Adipocyte (in vitro differentiated cells): ENCODE data around the gene PAGE1.
"Not testable (repeated sequence)": the region's sequence is repeated elsewhere in the genome, so short reads cannot be mapped to it uniquely, and the experiment has no call there.

Experiments
- DNase-seq: peaks from one replicate; pipeline ENCODE4 v3.0.0-alpha.2; 2015; ENCODE audit warnings: low read depth
- H3K27me3 ChIP-seq: replicated peaks from 2 replicates; pipeline ENCODE4 v1.7.0; 2013; ENCODE audit warnings: mild to moderate bottlenecking, low read length, moderate library complexity; ENCODE audit not compliant: control insufficient read depth, insufficient read depth
- H3K36me3 ChIP-seq: 2 replicates; pipeline ENCODE4 v1.7.0; 2013; ENCODE audit warnings: low read length, mild to moderate bottlenecking, moderate library complexity; ENCODE audit not compliant: control insufficient read depth, insufficient read depth, severe bottlenecking
- H3K4me1 ChIP-seq: 2 replicates; pipeline ENCODE4 v1.7.0; 2013; ENCODE audit warnings: mild to moderate bottlenecking, low read length, moderate library complexity; ENCODE audit not compliant: control insufficient read depth, insufficient read depth
- H3K4me3 ChIP-seq: 2 replicates; pipeline ENCODE4 v1.7.0; 2013; ENCODE audit warnings: mild to moderate bottlenecking, low read length, moderate library complexity
- H3K9ac ChIP-seq: 2 replicates; pipeline ENCODE4 v1.7.0; 2013; ENCODE audit warnings: mild to moderate bottlenecking, low read length, moderate library complexity
- H3K9me3 ChIP-seq: 2 replicates; pipeline ENCODE4 v1.7.0; 2013; ENCODE audit warnings: mild to moderate bottlenecking, low read length, moderate library complexity; ENCODE audit not compliant: control insufficient read depth

PAGE1 gene, protein sequence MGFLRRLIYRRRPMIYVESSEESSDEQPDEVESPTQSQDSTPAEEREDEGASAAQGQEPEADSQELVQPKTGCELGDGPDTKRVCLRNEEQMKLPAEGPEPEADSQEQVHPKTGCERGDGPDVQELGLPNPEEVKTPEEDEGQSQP

DNA sequence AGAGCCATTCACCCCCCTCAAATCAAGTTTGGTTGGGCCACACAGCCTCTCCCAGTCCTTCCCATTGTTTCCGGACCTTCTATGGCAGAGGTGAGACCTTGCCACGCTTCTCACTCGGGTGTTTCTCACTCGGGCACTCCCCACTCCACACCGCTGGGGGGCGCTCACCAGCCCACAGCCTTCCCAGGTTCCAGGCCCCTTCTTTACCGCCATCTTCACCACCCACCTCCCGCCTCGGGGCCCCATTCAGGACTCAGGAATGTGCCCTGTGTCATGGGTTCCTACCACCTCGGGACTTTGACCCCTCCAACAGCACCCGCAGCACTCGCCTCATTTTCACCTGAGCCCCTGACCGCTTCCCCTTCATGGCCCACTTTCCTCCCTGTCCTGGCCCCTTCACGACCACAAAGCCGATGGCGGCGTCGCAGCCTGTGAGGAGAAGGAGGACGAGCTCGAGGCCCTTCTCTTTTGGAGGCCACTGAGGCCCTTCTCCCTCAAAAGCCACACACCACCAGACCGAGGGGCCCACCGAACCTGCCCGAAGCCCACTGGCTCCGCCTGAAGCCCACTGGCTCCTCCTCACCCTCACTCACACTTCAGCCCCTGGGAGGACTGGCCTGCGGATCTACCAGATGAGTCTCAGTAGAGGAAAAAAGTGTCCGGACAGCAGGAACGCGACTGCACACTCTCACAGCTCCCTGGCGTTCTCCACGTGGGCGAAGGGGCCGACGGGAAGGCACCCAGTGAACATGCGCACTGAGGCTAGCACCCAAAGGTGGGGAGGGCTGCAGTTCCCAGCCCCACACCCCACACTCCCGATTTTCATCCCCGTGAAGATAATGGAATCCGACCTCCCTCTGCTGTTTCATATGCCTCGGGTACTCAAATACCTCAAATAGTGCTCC, at the start of gene PAGE1:
PAGE1 (minus strand) TSS at position 709 of the 905 bp plus-strand sequence. CDS start 1,214 bp downstream, outside the sequence.
- Histone ChIP-seq H3K4me3 (no peak within 1 kb of the TSS), H3K4me1 (no peaks in the 10 kb centered on the region)
- DNase-seq = no peak

DNA sequence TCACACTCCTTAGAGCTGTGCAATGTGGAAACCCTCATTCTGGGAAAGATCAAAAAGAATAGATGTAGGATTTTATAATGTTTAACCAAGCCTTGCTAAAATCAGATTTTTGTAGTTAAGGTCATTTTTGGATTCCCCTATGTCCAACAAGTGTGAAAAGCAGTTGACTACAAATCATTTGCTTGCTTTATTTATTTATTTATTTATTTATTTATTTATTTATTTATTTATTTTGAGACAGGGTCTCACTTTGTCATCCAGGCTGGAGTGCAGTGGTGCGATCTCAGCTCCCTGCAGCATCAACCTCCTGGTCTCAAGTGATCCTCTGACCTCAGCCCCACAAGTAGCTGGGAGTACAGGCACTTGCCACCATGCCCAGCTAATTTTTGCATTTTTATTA, 45.7 kb upstream of the PAGE1 start:
- peaks cover 68% of the 10 kb centered on the region for H3K27me3 ChIP-seq
- not testable (repeated sequence) for H3K4me3 ChIP-seq, H3K9me3 ChIP-seq, H3K9ac ChIP-seq, H3K36me3 ChIP-seq, DNase-seq, H3K4me1 ChIP-seq

More for the DNA sequence above, at the start of gene PAGE1:
- Histone ChIP-seq H3K9me3 (no peaks in the 10 kb centered on the region), H3K36me3 (no peaks in the 10 kb centered on the region), H3K27me3 (peaks cover 16% of the 10 kb centered on the region), H3K9ac (no peak within 1 kb of the TSS)

DNA sequence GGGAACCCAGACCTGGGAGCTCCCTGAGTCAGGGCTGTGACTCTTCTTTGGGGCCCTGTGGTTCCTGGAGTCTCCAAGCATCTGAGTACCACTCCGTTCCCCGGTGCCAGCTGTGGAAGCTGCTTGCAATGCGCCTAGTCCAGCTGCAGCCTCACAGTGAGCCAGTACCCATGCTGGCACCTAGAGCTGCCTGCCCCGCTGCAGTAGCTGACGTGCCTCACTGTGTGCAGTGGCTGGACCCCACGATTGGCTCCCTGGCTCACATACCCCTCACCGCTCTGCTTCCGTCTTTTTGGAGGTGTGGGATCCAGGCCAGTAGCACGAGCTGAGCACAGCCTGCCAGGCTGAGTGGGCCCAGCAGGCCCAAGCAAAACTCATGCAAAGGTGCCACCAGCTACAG, 32.1 kb upstream of the PAGE1 start:
- Histone ChIP-seq H3K27me3 (peaks cover 17% of the 10 kb centered on the region), H3K9ac (no peak overlapping the region), H3K4me1 (no peaks in the 10 kb centered on the region), H3K36me3 (no peaks in the 10 kb centered on the region), H3K9me3 (peaks cover 2% of the 10 kb centered on the region), H3K4me3 (no peak overlapping the region)
- no peak for DNase-seq

DNA sequence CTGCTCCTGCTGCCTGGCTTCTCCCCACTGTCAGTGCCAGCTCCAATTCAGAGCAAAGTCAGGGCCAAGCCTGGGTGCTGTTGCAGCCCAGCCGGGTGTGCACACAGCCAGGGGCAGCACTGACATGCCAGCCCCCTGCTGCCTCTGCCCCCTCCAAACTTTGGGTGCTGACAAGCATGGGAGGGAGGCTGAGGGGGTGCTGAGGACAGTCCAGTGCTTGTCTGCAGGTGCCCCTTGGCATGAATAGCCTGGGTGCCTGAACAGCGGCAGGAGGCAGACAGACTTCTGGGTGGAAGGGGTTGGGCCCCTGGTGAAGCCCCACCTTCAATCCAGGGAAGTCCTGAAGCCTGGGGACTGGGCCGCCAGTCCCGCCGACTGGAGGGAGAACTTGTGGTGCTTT, 31.2 kb upstream of the PAGE1 start:
- Histone ChIP-seq H3K9ac (no peak overlapping the region), H3K27me3 (peaks cover 23% of the 10 kb centered on the region), H3K4me3 (no peak overlapping the region), H3K9me3 (peaks cover 2% of the 10 kb centered on the region), H3K36me3 (no peaks in the 10 kb centered on the region), H3K4me1 (no peaks in the 10 kb centered on the region)
- DNase-seq = no peak

DNA sequence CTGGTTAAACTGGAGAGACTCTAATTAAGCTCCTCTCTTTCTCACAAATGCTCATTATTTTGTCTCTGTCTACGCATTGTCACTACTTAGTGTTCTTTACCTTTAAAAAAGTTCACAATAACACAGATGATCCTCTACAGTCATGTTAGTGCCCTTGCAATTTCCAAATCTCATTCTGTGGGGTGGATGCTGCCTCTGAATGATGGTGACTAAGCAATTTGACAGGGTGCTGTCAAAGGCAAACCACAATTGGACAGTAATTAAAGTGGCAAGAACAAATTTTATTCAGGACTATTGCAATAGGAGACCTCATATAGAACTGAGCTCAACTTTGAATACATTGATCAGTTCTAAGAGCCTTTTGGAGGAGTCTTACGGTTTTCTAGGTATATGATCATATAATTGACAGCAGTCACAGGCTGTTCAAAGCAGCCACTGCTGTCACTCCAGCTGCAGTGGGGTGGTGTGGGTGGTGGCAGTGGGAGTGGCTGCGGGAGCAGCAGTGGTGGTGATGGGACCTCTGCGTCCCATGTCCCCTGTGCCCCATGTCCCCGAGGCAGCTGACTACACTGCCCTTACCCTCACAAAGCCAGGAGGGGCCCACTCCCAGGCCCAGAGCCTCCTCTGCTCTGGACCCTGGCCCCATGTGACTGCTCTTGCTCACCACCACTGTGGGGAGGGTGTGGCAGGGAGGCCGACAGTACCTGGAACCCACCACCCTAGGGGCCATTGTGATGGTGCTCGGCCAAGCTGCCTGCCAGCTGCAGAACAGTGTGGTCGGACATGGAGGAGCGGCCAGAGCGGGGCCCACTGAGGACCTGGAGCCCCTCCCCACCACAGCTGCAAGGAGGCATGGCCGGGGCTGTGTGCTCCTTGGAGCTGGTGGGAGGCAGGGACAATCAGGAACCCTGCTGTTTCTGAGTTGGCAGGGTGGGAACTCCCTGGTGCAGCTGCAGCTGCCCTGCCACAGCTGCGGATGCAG, 30.4 kb upstream of the PAGE1 start:
- Histone ChIP-seq H3K9ac (no peak overlapping the region), H3K27me3 (peaks cover 23% of the 10 kb centered on the region), H3K9me3 (peaks cover 7% of the 10 kb centered on the region), H3K4me3 (no peak overlapping the region), H3K36me3 (no peaks in the 10 kb centered on the region), H3K4me1 (no peaks in the 10 kb centered on the region)
- DNase-seq = no peak

DNA sequence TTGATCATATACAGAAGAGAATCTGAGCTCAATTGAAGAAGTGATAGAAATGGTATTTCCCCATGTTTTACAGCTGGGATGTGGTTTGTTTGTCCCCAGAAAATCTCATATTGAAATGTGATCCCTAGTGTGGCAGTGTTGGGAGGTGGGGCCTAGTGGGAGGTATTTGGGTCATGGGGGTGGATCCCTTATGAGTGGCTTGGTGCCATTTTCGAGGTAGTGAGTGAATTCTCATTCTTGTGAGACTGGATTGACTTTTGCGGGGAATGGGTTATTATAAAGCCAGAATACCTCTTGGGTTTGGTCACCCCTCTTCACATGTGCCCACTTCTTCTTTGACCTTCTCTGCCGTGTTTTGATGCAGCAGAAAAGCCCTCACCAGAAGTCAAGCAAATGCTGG, 29.6 kb upstream of the PAGE1 start:
- H3K9ac ChIP-seq = no peak overlapping the region
- no peaks in the 10 kb centered on the region for H3K36me3 ChIP-seq
- no peak overlapping the region for H3K4me3 ChIP-seq
- no peak for DNase-seq
- peaks cover 22% of the 10 kb centered on the region for H3K27me3 ChIP-seq
- peaks cover 8% of the 10 kb centered on the region for H3K9me3 ChIP-seq
- no peaks in the 10 kb centered on the region for H3K4me1 ChIP-seq

DNA sequence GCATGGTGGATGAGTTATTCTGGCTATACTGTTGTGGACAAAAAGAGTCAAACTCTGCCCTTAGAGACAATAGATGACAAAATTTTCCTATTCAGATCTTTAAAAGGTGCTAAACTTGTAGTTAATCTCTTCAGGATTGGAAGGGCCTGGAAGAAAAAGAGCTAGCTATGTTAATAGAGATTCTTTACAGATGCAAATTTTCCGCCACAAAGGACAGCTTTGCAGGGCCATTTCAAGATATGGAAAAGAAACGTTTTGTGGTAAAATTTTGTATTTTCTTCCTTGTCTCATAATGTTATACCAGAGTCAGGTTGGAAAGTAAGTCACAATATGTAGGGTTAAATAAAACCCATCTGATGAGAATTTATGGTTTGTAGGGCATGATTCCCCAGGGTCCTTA, 24.3 kb upstream of the PAGE1 start:
- H3K36me3 ChIP-seq, H3K4me1 ChIP-seq, DNase-seq, H3K4me3 ChIP-seq, H3K9ac ChIP-seq, H3K9me3 ChIP-seq: not testable (repeated sequence)
- H3K27me3 ChIP-seq = peaks cover 40% of the 10 kb centered on the region

DNA sequence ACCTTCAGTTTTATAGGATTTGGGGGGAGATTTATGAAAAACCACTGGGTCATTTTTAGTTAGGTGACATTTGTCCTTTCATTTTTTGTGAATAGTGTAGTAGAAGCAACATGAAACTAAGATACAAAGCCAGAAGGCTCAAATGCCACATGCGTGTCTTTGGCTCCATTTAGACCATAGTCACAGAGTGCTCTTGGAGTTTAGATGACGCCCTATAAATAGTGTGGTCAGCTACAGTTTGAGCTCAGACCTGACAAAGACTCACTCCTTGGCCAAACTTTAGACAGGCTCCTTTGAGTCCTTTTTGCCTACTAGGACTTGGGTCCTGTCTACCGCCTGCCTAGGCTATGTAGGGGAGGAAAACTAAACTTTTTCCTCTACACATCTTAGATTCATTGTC, 16.8 kb upstream of the PAGE1 start:
- Histone ChIP-seq H3K4me1 (no peaks in the 10 kb centered on the region), H3K4me3 (no peak overlapping the region), H3K9me3 (no peaks in the 10 kb centered on the region), H3K27me3 (peaks cover 38% of the 10 kb centered on the region), H3K36me3 (no peaks in the 10 kb centered on the region), H3K9ac (no peak overlapping the region)
- DNase-seq = no peak

DNA sequence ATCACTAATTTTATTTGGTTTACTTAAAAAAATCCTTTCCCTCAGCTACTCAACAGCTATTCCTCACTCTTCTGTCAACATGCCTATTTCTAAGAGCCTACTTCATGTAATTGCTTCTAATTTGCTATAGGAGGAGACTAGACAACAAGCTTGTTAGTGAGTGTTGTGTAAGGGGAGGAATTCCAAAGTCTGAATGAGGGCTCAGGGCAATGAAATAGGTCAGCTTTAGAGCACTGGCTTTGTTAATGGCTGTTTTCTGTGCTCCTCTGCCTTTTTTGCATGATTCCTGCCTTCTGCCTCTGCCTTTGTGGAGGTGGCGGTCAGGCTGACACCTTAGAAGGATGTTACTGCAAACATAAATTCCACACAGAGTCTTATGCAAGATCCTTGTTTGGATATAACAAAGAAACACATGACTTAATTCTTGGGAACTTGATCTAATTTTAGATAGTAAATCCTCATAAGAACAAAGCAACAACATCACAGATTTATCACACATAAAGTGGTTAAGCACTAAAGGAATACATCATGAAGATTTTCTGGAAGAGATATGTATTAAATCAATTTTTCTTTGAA, 15.0 kb upstream of the PAGE1 start:
- H3K4me1 ChIP-seq = no peaks in the 10 kb centered on the region
- no peak overlapping the region for H3K4me3 ChIP-seq
- no peak overlapping the region for H3K9ac ChIP-seq
- DNase-seq = no peak
- no peaks in the 10 kb centered on the region for H3K9me3 ChIP-seq
- H3K27me3 ChIP-seq = peaks cover 41% of the 10 kb centered on the region
- no peaks in the 10 kb centered on the region for H3K36me3 ChIP-seq

DNA sequence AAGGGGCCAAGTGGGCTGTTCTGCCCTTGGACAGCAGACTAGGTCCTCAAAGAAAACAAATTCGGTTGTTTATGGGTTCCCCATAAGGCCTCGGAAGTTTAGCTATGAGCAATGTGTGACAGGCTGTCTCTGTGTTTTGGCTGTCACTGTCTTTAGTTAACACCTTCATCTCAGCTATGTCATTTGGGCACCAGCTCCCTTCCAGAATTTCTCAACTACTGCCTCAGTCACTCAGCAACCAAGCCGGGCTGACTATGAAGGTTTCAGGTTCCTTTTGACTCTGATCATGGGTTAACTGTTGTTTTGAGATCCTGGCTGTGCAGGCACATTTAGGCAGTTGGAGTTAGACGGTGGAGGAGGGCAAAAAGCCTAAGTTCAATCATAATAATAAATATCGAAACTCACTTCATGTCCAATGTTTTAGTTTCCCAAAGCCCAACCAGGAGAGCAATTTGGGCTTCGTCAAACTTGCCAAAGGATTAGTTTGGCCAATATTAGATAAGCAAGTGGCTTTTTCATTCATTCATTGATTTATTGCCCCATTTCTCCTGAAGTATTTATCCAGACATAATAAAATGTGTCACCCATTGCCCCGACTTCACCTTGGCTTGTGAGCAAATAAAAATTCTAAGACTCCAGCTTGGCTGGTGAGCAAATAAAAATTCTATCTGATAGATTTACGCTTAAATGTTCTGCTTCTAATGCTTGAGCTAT, 9.1 kb upstream of the PAGE1 start:
- peaks cover 54% of the 10 kb centered on the region for H3K27me3 ChIP-seq
- no peaks in the 10 kb centered on the region for H3K36me3 ChIP-seq
- no peaks in the 10 kb centered on the region for H3K9me3 ChIP-seq
- no peak overlapping the region for H3K9ac ChIP-seq
- DNase-seq = no peak
- H3K4me1 ChIP-seq = no peaks in the 10 kb centered on the region
- no peak overlapping the region for H3K4me3 ChIP-seq
